ENCODE data around the gene IL1B.

The IL1B gene

GRCh38 chr2:112803691-112804521 is 32.7 kb downstream of the IL1B start:
- DNase-seq (ENCODE audit: low read depth), result no peak

- DNase-seq (ENCODE audit: low read depth), result no peak
These were observed 35.5 kb downstream of the IL1B start for GRCh38 chr2:112800881-112801583.

GRCh38 chr2:112798979-112799975 is 37.3 kb downstream of the IL1B start:
- no peak for DNase-seq (ENCODE audit: low read depth)

- no peak for DNase-seq (ENCODE audit: low read depth)
These were observed 40.1 kb downstream of the IL1B start for GRCh38 chr2:112796486-112796885.

- no peak for DNase-seq (ENCODE audit: low read depth)
These were observed 40.8 kb downstream of the IL1B start for GRCh38 chr2:112795774-112796173.

GRCh38 chr2:112794841-112795240 is 41.7 kb downstream of the IL1B start:
- DNase-seq (ENCODE audit: low read depth), result no peak

GRCh38 chr2:112794131-112794733 is 42.3 kb downstream of the IL1B start:
- no peak for DNase-seq (ENCODE audit: low read depth)

- DNase-seq (ENCODE audit: low read depth), result no peak
These were observed 43.1 kb downstream of the IL1B start for GRCh38 chr2:112793449-112793978.

GRCh38 chr2:112792419-112792818 is 44.2 kb downstream of the IL1B start:
- DNase-seq (ENCODE audit: low read depth), result no peak

- no peak for DNase-seq (ENCODE audit: low read depth)
These were observed 44.8 kb downstream of the IL1B start for GRCh38 chr2:112791693-112792230.

- no peak for DNase-seq (ENCODE audit: low read depth)
These were observed 45.6 kb downstream of the IL1B start for GRCh38 chr2:112791019-112791418.

GRCh38 chr2:112790305-112790704 is 46.3 kb downstream of the IL1B start:
- no peak for DNase-seq (ENCODE audit: low read depth)

GRCh38 chr2:112789186-112789585 is 47.4 kb downstream of the IL1B start:
- no peak for DNase-seq (ENCODE audit: low read depth)

GRCh38 chr2:112788653-112789052 is 47.9 kb downstream of the IL1B start:
- no peak for DNase-seq (ENCODE audit: low read depth)

GRCh38 chr2:112787729-112788393 is 48.7 kb downstream of the IL1B start:
- DNase-seq (ENCODE audit: low read depth), result no peak

GRCh38 chr2:112787294-112787693 is 49.3 kb downstream of the IL1B start:
- no peak for DNase-seq (ENCODE audit: low read depth)

GRCh38 chr2:112784199-112785189 is 52.1 kb downstream of the IL1B start, which contains the start of gene IL1A:
Gene IL1A, minus strand, starts transcription at chr2:112784493. Its CDS starts 723 bp downstream, at chr2:112783770.
- no peak for DNase-seq (ENCODE audit: low read depth)

- DNase-seq (ENCODE audit: low read depth), result no peak
These were observed 53.3 kb downstream of the IL1B start for GRCh38 chr2:112783187-112783714.

GRCh38 chr2:112782234-112782799 is 54.3 kb downstream of the IL1B start:
- no peak for DNase-seq (ENCODE audit: low read depth)

Data from activated T-cell treated with anti-CD3 and anti-CD28 coated beads for 1 hour (primary cell).